ENCODE measurements around the gene ZNF708.
"Not testable (repeated sequence)": the region's sequence is repeated elsewhere in the genome, so short reads cannot be mapped to it uniquely, and the experiment has no call there.

ZNF708 gene

DNA sequence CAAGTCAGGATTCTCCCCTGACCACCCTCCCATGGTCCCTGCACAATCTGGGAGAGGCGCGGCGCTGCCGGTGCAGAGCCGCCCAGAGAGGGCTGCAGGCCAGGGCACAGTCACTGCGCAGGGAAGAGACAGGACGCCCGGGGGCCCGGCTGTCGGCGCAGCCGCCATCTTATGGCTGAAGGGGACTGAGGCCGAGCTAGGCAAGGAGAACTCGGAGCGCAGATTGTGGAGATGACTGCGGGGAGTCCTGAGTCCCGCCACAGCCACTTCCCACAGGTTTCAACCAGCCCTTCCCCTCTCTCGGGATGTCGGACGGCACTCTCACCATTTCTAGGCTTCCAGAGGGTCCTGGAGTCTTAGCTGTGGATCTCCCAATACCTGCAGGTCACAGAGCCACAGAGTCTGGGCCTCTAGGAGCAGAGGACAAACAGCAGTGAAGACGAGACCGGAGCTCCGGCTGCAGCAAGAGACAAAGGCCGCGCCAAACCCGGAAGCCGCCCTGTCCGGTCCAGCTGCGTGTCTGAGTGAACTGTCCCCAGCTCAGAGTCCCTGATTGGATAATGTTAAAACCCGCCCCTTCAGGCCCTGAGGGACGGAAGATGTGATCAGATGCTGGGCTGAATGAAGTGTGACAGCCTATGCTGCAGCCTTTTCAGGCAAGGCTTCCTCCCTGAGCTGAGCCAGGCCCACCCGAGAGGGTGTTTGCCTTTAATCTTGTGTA, at the start of gene ZNF708:
Gene ZNF708, minus strand, starts transcription at position 526 of the 721 bp plus-strand sequence. Its CDS starts 198 bp downstream, at position 328.
- peak; percentile 76 for DNase-seq (ENCODE audit: low read depth in 2 of 2)

DNA sequence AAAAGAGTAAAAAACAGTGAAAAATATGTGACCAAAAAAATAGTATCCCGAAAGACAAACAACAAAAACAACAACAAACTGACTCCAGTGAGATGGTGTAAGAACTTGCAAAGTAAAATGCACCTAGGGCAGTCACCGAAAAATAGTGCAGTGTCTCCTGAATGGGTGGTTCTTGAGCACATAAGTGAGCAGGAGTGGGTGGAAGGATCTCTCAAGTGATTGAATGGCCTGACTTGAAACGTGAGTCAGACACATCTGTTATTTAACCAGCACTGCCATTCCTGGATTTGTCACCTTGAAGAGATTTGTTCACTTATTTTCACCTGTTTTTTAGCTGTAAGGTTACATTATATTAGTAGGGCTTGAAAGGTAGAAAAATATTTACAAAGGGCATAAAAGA, 33.1 kb upstream of the ZNF708 start:
- DNase-seq (ENCODE audit: low read depth in 2 of 2): no peak

DNA sequence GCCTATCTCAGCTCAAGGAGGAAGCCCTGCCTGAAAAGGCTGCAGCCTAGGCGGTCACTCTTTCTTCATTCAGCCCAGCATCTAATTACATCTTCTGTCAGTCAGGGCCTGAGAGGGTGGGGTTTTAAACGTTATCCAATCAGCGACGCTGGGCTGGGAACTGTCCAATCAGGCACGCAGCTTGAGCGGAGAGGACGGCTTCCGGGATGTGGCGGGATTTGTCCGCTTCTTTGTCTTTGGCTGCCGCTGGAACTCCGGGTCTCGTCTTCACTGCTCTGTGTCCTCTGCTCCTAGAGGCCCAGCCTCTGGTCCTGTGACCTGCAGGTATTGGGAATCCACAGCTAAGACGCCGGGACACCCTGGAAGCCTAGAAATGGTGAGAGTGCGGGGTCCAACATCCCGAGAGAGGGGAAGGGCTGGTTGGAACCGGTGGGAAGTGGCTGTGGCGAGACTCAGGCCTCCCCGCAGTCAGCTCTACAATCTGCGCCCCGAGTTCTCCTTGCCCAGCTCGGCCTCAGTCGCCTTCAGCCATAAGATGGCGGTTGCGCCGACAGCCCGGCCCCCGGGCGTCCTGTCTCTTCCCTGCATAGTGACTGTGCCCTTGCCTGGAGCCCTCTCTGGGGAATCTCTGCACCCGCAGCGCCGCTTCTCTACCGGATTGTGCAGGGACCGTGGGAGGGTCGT, 29.7 kb upstream of the ZNF708 start, which contains the start of gene ZNF738:
Gene ZNF738, plus strand, starts transcription at position 233 of the 684 bp plus-strand sequence. Its CDS starts 141 bp downstream, at position 374.
- peak; percentile 76 to 78 for DNase-seq (ENCODE audit: low read depth in 2 of 2)

DNA sequence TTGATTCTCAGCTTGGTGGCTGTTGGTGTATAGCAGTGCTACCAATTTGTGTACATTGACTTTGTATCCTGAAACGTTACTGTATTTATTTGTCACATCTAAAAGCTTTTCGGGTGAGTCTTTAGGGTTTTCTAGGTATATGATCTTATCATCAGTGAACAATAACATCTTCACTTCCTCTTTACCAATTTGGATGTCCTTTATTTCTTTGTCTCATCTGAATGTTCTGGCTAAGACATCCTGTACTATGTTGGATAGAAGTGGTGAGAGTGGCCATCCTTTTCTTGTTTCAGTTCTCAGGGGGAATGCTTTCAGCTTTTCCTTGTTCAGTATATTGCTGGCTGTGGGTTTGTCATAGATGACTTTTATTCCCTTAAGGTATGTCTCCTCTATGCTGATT, 23.6 kb upstream of the ZNF708 start:
- DNase-seq (ENCODE audit: low read depth in 2 of 2): no peak

DNA sequence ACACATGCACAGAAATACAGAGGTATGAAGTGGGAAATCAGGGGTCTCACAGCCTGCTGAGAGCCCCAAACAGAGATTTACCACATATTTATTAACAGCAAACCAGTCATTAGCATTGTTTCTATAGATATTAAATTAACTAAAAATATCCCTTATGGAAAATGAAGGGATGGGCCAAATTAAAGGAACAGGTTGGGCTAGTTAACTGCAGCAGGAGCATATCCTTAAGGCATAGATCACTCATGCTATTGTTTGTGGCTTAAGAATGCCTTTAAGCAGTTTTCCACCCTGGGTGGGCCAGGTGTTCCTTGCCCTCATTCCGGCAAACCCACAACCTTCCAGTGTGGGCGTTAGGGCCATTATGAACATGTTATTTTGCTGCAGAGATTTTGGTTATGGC, 15.6 kb upstream of the ZNF708 start:
- not testable (repeated sequence) for DNase-seq (ENCODE audit: low read depth in 2 of 2)

DNA sequence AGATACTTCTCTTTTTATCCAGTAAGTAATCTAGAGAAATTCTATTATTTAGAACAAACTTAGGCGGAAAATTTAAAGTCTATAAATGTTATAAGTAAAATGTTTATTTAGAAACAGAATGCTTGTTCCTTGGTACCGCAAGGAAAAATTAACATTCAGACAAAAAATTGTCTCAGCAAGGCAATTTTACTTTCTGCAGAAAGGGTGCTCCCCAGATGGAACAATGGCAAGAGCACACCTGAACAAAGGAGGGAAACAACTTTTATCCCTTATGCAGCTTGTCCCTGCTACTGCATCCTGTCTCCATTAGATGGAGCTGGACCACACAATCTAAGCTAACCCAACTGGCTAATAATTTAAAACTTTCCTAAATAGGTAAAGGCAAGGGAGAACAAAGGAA, 6.5 kb upstream of the ZNF708 start:
- DNase-seq (ENCODE audit: low read depth in 2 of 2): no peak

DNA sequence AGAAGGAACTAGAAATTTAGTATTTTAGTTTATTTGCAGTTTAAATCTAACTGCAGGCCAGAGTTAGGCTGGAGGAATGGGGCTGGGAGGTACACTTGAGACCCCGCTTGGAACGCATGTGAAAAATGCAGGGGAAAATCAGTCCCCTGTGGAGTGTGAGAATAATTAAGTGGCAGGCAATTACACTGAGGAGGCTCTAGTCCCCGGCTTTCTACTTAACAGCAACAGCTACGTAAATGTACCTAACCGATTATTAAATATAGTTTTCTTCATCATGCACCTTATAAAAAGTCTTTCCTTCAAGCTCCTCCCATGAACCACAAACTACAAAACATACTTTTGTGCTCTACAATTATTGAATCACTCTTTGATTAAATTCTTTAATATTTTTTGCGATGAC, 804 bp downstream of the ZNF708 start:
- no peak for DNase-seq (ENCODE audit: low read depth in 2 of 2)

DNA sequence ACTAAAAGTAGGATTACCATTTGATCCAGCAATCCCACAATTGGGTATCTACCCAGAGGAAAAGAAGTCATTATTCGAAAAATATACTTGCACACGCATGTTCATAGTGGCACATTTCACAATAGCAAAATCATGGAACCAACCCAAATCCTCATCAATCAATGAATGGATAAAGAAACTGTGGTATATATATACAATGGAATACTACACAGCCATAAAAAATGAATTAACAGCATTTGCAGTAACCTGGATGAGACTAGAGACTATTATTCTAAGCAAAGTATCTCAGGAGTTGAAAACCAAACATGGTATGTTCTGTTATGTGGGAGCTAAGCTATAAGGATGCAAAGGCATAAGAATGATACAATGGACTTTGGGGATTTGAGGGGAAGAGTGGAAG, 3.0 kb downstream of the ZNF708 start:
- no peak for DNase-seq (ENCODE audit: low read depth in 2 of 2)

DNA sequence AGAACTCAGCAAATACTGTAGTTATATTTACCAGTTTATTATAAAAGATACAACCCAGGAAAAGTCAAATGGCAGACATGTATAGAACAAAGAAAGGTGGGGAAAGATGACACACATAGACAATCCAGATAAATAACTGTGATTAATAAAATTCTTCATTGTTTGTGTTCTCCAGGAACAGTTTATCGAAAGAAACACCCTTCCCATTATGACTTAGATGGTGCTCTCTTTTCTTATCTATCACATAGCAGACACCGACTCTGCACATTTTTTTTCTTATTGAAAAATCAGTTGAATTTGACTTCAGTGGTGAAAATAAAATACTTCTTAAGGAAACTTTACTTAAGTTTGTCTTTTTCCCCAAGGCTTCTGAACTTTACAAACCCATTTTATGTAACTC, 6.2 kb downstream of the ZNF708 start:
- no peak for DNase-seq (ENCODE audit: low read depth in 2 of 2)

DNA sequence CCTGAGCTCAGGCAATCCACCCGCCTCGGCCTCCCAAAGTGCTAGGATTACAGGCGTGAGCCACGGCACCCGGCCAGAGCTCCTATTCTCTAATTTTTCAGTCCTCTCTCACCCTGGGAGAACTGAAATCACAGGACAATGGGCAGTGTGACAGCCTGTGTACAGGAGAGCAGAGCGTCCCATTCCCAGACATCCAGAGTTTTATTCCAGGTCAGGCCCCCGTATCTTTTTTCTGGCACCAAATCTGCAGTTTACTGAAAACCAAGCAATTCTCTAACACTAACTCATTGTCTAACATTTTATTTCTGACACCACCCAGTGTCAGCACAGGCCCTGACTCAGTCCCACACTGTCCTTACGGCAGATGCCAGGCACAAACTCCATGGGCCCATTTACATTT, 6.7 kb downstream of the ZNF708 start:
- no peak for DNase-seq (ENCODE audit: low read depth in 2 of 2)

DNA sequence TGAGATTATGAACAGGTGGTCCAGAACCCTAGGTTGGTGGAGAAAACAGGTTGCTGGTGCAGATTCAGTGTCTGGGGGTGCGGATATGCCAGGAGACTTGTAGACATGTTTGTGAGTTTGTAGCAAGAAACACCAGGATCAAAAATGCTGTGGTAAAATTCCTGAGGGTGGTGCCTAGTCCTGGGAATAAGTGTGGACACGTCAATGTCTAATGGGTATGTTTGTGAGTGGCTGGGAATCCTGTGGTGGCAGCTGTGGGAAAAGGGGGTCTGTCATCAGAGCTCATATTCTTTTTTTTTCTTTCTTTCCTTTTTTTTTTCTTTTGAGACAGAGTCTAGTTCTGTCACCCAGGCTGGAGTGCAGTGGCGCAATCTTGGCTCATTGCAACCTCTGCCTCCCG, 7.2 kb downstream of the ZNF708 start:
- no peak for DNase-seq (ENCODE audit: low read depth in 2 of 2)

DNA sequence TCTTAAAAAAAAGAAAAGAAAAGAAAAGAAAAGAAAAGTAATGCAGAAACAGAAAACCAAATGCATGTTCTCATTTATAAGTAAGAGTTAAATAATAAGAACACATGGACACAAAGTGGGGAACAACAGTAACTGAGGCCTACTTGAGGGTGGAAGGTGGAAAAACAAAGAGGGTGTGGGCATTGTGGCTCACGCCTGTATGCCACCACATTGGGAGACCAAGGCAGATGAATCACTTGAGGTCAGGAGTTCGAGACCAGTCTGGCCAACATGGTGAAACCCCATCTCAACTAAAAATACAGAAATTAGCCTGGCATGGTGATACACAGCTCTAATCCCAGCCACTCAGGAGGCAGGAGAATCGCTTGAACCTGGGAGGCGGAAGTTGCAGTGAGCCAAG, 8.1 kb downstream of the ZNF708 start:
- DNase-seq (ENCODE audit: low read depth in 2 of 2): peak in 1 of 2 donors; percentile 3

DNA sequence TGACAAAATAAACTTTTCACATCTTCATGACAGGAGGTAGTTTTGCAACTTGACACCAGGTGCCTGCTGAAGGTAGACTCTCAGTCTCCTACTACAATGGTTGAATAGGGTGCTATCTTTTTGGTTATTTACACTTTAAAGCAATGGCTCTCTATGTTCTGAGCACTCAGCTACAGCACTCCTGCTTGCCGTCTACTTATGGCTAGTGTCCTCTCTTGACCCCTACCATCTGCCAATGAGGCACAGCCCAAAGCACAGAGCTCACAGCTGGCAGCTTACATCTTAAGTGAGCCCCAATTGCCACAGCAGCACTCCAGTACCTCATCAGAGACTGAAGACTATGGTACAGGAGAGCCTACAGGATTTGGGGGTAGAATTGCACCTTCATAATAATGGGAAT, 11.4 kb downstream of the ZNF708 start:
- no peak for DNase-seq (ENCODE audit: low read depth in 2 of 2)

DNA sequence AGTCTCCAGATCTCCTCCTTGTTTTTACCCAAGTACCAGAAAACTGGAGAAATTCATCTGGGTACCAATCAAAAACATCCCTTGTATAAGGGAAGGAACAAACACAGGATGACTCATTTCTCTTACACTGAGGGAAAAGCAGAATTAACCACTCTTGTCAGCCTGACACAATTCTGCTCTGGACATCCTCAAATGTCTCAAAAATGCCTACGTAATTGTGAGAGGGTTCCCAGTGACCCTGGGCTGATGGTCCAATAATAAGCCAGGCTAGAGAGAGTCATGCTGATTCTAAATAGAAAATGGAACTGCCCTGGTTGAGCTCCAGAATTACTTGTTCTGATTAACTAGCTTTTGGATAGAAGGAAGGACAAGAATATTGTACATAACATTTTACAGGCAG, 14.5 kb downstream of the ZNF708 start:
- no peak for DNase-seq (ENCODE audit: low read depth in 2 of 2)

DNA sequence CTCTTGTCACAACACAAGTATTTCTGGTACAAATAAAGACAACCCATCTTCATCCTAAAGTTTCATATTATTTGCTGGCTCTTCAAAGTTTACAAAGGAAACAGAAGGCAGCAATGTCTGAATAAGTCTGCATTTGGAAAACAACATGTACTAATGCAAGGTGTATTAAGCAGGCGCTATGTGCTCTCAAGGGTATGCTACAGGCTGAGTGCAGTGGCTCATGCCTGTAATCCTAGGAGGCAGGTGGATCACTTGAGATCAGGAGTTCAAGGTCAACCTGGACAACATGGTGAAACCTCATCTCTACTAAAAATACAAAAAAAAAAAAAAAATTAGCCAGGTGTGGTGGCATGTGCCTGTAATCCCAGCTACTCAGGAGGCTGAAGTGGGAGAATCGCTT, 16.4 kb downstream of the ZNF708 start:
- DNase-seq (ENCODE audit: low read depth in 2 of 2): not testable (repeated sequence)

DNA sequence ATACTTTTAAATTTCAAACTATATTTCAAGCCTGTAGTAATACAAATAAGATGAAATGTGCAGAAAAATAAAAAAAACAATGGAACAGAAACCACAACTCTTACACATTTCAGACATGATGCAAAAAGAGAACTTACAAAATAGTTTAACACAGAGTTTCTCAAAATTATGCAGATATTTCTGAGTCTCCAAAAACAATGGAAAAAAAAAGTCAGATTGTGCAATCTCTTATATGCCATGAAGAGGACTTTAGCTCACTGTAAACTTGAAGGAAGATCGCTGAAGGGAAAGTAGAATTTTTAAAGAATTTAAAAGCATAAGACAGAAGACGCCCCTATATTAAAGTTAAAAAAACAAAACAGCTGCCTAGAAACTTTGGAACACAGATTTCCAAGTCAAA, 20.4 kb downstream of the ZNF708 start:
- DNase-seq (ENCODE audit: low read depth in 2 of 2): no peak

DNA sequence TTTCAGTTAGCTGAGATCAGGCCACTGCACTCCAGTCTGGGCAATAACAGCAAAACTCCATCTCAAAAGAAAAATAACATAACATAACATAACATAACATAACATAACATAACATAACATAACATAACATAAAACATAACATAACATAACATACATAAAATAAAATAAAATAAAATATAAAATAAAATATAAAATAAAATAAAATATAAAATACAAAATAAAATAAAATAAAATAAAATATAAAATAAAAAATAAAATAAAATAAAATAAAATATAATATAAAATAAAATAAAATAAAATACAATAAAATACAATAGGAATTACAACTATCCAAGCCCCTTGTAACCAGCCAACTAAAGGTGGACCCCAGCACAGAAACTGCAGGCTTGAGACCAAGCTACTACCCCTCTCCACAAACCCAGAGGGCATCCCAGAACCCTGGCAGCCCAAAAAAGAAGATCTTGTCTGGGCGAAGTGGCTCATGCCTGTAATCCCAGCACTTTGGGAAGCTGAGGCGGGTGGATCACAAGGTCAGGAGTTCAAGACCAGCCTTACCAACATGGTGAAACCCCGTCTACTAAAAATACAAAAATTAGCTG, 22.2 kb downstream of the ZNF708 start:
- not testable (repeated sequence) for DNase-seq (ENCODE audit: low read depth in 2 of 2)

DNA sequence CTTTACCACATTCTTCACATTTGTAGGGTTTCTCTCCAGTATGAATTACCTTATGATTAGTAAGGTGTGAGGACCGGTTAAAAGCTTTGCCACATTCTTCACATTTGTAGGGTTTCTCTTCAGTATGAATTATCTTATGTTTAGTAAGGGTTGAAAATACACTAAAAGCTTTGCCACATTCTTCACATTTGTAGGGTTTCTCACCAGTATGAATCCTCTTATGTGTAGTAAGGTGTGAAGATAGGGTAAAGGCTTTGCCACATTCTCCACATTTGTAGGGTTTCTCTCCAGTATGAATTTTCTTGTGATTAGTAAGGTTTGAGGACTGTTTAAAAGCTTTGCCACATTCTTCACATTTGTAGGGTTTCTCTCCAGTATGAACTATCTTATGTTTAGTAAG, 35.4 kb downstream of the ZNF708 start:
- DNase-seq (ENCODE audit: low read depth in 2 of 2): not testable (repeated sequence)

DNA sequence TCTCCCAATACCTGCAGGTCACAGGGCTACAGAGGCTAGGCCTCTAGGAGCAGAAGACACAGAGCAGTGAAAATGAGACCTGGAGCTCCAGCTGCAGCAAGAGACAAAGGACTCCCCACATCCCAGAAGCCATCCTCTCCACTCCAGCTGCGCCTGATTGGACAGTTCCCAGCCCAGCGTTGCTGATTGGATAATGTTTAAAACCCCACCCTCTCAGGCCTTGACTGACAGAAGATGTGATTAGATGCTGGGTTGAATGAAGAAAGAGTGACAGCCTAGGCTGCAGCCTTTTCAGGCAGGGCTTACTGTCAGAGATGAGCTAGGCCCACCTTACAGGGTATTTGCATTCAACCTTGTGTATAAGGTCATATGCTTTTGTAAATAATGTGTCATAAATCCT, 59.4 kb downstream of the ZNF708 start:
- DNase-seq (ENCODE audit: low read depth in 2 of 2): no peak

DNA sequence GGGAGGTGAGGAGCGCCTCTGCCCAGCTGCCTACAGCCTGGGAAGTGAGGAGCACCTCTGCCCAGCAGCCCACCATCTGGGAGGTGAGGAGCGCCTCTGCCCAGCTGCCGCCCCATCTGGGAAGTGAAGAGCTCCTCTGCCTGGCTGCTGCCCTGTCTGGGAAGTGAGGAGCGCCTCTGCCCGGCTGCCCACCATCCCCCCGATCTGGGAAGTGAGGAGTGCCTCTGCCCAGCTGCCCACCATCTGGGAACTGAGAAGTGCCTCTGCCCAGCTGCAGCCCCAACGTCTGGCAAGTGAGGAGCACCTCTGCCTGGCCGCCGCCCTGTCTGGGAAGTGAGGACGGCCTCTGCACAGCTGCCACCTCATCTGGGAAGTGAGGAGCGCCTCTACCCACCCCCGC, 64.3 kb downstream of the ZNF708 start:
- DNase-seq (ENCODE audit: low read depth in 2 of 2): no peak

DNA sequence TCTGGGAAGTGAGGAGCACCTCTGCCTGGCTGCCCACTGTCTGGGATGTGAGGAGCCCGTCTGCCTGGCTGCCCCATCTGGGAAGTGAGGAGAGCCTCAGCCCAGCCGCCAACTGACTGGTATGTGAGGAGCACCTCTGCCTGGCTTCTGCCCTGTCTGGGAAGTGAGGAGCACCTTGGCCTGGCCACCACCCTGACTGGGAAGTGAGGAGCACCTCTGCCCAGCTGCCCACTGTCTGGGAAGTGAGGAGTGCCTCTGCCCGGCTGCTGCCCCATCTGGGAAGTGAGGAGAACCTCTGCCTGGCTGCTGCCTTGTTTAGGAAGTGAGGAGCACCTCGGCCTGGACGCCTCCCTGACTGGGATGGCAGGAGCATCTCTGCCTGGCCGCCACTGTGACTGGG, 64.8 kb downstream of the ZNF708 start:
- DNase-seq (ENCODE audit: low read depth in 2 of 2): no peak

DNA sequence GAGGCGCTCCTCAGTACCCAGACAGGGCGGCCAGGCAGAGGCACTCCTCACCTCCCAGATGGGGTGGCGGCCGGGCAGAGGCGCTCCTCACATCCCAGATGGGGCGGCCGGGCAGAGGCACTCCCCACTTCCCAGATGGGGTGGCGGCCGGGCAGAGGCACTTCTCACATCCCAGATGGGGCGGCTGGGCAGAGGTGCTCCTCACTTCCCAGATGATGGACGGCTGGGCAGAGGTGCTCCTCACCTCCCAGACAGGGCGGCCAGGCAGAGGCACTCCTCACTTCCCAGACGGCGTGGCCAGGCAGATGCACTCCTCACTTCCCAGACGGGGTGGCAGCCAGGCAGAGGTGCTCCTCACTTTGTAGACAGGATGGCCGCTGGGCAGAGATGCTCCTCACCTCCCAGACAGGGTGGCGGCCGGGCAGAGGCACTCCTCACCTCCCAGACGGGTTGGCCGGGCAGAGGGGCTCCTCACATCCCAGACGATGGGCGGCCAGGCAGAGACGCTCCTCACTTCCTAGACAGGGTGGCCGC, 68.3 kb downstream of the ZNF708 start:
- DNase-seq (ENCODE audit: low read depth in 2 of 2): not testable (repeated sequence)

All from stimulated activated CD8-positive, alpha-beta memory T cell treated with anti-CD3 and anti-CD28 coated beads, Interleukin-15, amount 100 ng/mL, for 48 hours (primary cell).